Measurements from ENCODE around the gene LEKR1. TPM values are rescaled to one million over a fixed set of nuclear protein-coding genes. Genes with fewer than 3 reads are reported as not detected.
"Not testable (repeated sequence)": the region's sequence is repeated elsewhere in the genome, so short reads cannot be mapped to it uniquely, and the experiment has no call there.

Gene LEKR1
- polyA plus RNA-seq, 1 experiment, result 0.12 TPM

- POLR2A ChIA-PET, result interaction anchor here (0.6 kb wide), 1 partner anchor 268 kb away, joined by 3 read pairs; no protein-coding TSS in a partner anchor
- H3K27me3 ChIP-seq (ENCODE audit: control insufficient read depth, insufficient read depth, low read length), result no peaks in the 10 kb centered on the region
- CTCF ChIA-PET, result interaction anchor here (0.6 to 1.1 kb wide), 4 partner anchors 89 to 269 kb away, joined by 3 read pairs; no protein-coding TSS in a partner anchor
- TF ChIP-seq, protein P1, sequence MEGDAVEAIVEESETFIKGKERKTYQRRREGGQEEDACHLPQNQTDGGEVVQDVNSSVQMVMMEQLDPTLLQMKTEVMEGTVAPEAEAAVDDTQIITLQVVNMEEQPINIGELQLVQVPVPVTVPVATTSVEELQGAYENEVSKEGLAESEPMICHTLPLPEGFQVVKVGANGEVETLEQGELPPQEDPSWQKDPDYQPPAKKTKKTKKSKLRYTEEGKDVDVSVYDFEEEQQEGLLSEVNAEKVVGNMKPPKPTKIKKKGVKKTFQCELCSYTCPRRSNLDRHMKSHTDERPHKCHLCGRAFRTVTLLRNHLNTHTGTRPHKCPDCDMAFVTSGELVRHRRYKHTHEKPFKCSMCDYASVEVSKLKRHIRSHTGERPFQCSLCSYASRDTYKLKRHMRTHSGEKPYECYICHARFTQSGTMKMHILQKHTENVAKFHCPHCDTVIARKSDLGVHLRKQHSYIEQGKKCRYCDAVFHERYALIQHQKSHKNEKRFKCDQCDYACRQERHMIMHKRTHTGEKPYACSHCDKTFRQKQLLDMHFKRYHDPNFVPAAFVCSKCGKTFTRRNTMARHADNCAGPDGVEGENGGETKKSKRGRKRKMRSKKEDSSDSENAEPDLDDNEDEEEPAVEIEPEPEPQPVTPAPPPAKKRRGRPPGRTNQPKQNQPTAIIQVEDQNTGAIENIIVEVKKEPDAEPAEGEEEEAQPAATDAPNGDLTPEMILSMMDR (IDR thresholded peaks at IDR 0.05; ENCODE audit: insufficient read depth, low read depth, low read length), result no peak
- no peaks in the 10 kb centered on the region for H3K36me3 ChIP-seq (ENCODE audit: control insufficient read depth, insufficient read depth, low read length)
- peak overlapping the region; percentile 20; the same call in 1 of the 2 replicates for H3K4me3 ChIP-seq (ENCODE audit: low read depth, low read length)
- peak; percentile 41 for DNase-seq (ENCODE audit: low read depth)
Measured at GRCh38 chr3:156817646-156818272, 8.4 kb upstream of the LEKR1 start.

- DNase-seq (ENCODE audit: low read depth), result no peak
Measured at GRCh38 chr3:156818273-156818651, 7.9 kb upstream of the LEKR1 start.

GRCh38 chr3:156818890-156819289, 7.3 kb upstream of the LEKR1 start:
- Histone ChIP-seq H3K4me3 (ENCODE audit: low read depth, low read length) (no peak overlapping the region), H3K27me3 (ENCODE audit: control insufficient read depth, insufficient read depth, low read length) (no peaks in the 10 kb centered on the region), H3K36me3 (ENCODE audit: control insufficient read depth, insufficient read depth, low read length) (no peaks in the 10 kb centered on the region)
- ChIA-PET CTCF (interaction anchor here (0.6 to 1.1 kb wide), 2 partner anchors 40 to 257 kb away, joined by 3 read pairs; no protein-coding TSS in a partner anchor), POLR2A (no interaction called here)
- TF ChIP-seq, protein P1 (IDR thresholded peaks at IDR 0.05; ENCODE audit: insufficient read depth, low read depth, low read length), result no peak
- no peak for DNase-seq (ENCODE audit: low read depth)

More at GRCh38 chr3:156818273-156818651, 7.9 kb upstream of the LEKR1 start:
- CTCF ChIA-PET, result interaction anchor here (0.6 to 1.1 kb wide), 4 partner anchors 39 to 270 kb away, joined by 3 read pairs; no protein-coding TSS in a partner anchor
- POLR2A ChIA-PET, result no interaction called here
- Histone ChIP-seq H3K4me3 (ENCODE audit: low read depth, low read length) (no peak overlapping the region), H3K36me3 (ENCODE audit: control insufficient read depth, insufficient read depth, low read length) (no peaks in the 10 kb centered on the region), H3K27me3 (ENCODE audit: control insufficient read depth, insufficient read depth, low read length) (no peaks in the 10 kb centered on the region)
- TF ChIP-seq, protein P1 (IDR thresholded peaks at IDR 0.05; ENCODE audit: insufficient read depth, low read depth, low read length), result no peak

DNA sequence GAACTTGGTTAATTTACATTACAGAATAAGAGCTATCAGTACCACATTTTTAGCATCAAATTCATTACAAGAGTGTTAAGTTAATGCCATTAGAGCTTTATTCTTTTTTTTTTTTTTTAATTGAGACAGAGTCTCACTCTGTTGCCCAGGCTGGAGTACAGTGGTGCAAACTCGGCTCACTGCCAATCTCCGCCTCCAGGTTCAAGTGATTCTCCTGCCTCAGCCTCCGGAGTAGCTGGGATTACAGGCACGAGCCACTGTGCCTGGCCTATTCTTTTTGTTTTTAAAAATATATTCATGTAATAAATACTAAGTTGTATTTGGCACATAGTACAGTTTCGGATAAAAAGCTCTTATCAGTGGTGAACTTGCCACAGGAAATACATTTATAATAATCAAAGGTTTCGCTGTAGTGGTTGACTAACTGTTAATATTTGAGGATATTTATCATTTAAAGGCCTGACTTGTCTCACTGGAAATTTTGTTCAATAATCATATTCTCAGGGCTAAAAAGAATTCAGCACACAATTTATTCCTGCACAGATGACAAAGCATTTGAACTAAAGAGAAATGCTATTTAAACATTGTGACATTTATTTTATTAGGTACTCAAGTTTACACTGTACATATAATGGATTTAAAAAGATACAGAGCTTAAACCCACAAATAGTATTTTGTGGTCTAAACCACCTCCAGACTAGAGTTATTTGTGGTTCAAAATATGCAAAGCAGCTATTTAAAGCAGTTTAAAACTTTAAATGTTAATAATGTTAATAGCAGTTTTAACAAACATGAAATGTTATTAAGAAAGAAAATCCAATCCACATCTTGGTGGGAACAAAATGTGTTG, 6.1 kb upstream of the LEKR1 start:
- H3K27me3 ChIP-seq (ENCODE audit: control insufficient read depth, insufficient read depth, low read length), result no peaks in the 10 kb centered on the region
- H3K4me3 ChIP-seq (ENCODE audit: low read depth, low read length), result no peak overlapping the region
- DNase-seq (ENCODE audit: low read depth), result no peak
- no peaks in the 10 kb centered on the region for H3K36me3 ChIP-seq (ENCODE audit: control insufficient read depth, insufficient read depth, low read length)
- ChIA-PET POLR2A (interaction anchor here (0.5 kb wide), 1 partner anchor 145 kb away, joined by 3 read pairs; no protein-coding TSS in a partner anchor), CTCF (interaction anchor here (0.7 to 1.3 kb wide), 3 partner anchors 89 to 279 kb away, joined by 3 read pairs; no protein-coding TSS in a partner anchor)
- TF ChIP-seq, protein P1 (IDR thresholded peaks at IDR 0.05; ENCODE audit: insufficient read depth, low read depth, low read length), result no peak

DNA sequence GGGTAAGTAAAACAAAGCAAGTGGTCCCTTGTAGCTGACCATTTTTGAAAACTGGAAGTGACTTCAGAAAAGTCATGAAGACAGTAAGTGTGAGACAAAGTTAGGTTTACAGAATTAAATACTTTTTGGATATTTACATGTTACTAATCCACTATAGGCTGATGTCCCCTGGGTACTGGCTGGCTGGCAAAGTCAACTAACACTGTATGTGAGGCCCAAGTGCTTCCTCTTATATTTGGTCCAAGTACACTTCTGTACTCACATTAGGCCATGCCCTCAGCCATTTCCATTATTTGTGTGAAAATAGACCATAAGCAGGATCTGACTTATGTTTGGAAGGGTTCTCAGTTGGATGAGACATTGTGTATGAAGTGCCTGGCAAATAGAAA, 5.5 kb upstream of the LEKR1 start:
- ChIA-PET CTCF (interaction anchor here (1.2 to 1.3 kb wide), 2 partner anchors 138 to 279 kb away, joined by 3 read pairs; no protein-coding TSS in a partner anchor), POLR2A (interaction anchor here (0.5 kb wide), 1 partner anchor 146 kb away, joined by 3 read pairs; no protein-coding TSS in a partner anchor)
- DNase-seq (ENCODE audit: low read depth), result no peak
- H3K27me3 ChIP-seq (ENCODE audit: control insufficient read depth, insufficient read depth, low read length), result no peaks in the 10 kb centered on the region
- H3K36me3 ChIP-seq (ENCODE audit: control insufficient read depth, insufficient read depth, low read length), result no peaks in the 10 kb centered on the region
- no peak overlapping the region for H3K4me3 ChIP-seq (ENCODE audit: low read depth, low read length)
- TF ChIP-seq, protein P1 (IDR thresholded peaks at IDR 0.05; ENCODE audit: insufficient read depth, low read depth, low read length), result no peak

DNA sequence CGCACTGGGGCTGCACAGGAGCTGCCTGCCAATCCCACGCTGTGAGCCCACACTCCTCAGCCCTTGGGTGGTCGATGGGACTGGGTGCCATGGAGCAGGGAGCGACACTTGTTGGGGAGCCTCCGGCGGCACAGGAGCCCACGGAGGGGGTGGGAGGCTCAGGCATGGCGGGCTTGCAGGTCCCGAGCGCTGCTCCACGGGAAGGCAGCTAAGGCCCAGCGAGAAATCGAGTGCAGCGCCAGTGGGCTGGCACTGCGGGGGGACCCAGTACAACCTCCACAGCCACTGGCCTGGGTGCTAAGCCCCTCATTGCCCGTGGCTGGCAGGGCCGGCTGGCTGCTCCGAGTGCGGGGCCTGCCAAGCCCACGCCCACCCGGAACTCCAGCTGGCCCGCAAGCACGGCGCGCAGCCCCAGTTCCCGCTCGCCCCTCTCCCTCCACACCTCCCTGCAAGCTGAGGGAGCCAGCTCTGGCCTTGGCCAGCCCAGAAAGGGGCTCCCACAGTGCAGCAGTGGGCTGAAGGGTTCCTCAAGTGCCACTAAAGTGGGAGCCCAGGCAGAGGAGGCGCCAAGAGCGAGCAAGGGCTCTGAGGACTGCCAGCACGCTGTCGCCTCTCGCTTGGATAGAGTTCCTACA, 3.4 kb upstream of the LEKR1 start:
- H3K4me3 ChIP-seq (ENCODE audit: low read depth, low read length); H3K27me3 ChIP-seq (ENCODE audit: control insufficient read depth, insufficient read depth, low read length); POLR2A ChIA-PET; DNase-seq (ENCODE audit: low read depth); H3K36me3 ChIP-seq (ENCODE audit: control insufficient read depth, insufficient read depth, low read length): not testable (repeated sequence)
- CTCF ChIA-PET, result interaction anchor here (1.2 to 1.6 kb wide), 2 partner anchors 147 to 149 kb away, joined by 3 to 4 read pairs; no protein-coding TSS in a partner anchor
